Inferior parietal cortex (tissue), 1 donor: ENCODE measurements around the gene MSI2.

Experiments used
- DNase-seq: peaks from one replicate; pipeline ENCODE4 v3.0.0-alpha.2; 2016; ENCODE audit errors: extremely low spot score

MSI2 gene

GRCh38 chr17:57246257-57246656 lies 10.1 kb upstream of the MSI2 start:
- DNase-seq, result no peak

DNA sequence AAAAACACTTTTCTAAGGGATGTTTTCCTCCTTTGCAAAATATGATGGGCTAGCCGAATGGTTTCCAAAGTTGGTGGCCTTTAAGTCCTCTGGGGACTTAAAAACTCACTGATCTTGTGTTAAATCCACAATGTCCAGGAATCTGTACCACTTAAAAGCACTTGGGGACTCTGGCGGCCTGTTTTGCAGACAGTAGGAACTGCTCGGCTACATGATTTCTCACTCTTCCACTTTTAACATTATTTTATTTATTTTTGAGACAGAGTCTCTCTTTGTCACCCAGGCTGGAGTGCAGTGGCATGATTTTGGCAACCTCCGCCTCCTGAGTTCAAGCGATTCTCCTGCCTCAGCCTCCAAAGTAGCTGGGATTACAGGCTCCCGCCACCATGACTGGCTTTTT lies 9.1 kb upstream of the MSI2 start:
- DNase-seq, result no peak

DNA sequence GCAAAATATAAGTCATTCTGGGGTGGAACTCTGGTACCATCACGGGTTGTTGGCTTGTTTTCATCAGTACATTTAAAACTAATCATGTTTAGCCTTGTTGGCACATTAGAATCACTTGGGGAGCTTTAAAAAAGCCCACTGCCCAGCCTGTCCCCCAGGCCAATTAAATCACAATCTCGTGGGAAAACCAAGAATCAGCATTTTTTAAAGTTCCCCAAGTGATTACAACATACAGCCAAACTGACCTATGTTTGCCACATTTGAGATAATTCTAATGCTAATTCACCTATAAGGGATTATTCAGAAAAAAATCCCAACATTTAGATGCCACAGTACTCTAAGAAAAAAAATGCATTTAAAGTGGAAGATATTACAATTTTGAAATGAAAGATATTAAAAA lies 8.4 kb upstream of the MSI2 start:
- no peak for DNase-seq

DNA sequence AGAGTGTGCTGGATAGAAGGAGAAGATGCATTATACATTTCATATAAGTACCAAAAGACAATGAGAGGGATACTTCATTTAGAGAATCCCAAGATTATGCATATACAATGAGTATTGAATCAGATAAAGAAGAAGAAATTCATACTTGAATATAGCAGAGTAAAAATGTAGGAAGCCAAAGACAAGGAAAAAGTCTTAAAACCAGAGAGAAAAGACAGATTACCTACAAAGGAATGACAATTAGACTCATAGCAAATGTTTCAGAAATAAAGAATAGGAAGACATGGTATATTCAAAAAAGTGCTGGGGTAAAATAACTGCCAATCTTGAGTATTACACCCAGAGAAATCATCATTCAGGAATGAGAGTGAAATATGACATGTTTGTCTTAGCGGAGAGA lies 6.8 kb upstream of the MSI2 start:
- DNase-seq, result no peak

- DNase-seq, result no peak
Observed at GRCh38 chr17:57251211-57251787, 5.0 kb upstream of the MSI2 start.

- no peak for DNase-seq
Observed at GRCh38 chr17:57253362-57254065, 2.8 kb upstream of the MSI2 start.

DNA sequence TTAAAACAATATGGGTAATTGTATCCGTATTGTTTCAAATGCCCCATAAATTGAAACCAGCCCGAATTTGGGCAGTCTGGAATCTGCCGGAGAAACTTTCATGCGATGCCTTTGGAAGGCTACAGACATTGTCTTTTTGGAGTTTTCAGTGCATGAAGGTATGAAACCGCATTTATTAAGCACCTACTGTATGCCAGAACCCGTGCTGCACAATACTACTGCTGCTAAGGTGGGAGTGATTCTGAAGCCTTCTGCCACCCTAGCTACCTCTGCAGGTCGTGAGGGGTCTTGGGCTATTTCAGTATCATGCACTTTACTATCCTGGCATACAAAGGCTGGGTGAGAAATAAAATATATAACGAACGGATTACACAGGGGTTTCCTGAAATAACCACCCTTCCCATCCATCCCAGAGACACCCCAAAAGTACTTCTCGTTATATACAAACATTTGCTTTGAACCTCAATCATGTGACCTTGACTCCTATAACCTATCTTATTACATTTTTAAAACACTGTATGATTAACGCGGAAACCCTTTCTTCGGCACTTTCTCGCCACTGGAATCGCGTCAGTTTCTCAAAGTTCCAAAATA lies 1.0 kb upstream of the MSI2 start:
- DNase-seq, result no peak

DNA sequence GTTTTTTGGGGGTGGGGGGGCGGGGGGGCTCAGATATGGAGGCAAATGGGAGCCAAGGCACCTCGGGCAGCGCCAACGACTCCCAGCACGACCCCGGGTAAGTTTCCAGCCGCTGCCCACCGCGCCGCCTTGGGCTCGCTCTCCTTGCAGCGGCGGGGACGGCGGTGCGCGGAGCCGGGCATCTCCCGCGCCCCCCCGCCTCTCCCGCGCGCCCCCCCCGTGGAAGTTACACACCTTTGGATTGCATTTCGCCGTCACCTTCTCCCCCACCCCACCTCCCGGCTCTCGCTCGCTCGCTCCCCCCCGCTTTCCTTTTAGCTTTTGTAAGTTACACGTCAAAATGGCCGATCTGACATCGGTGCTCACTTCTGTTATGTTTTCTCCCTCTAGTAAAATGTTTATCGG lies 387 bp downstream of the MSI2 start:
- no peak for DNase-seq

DNA sequence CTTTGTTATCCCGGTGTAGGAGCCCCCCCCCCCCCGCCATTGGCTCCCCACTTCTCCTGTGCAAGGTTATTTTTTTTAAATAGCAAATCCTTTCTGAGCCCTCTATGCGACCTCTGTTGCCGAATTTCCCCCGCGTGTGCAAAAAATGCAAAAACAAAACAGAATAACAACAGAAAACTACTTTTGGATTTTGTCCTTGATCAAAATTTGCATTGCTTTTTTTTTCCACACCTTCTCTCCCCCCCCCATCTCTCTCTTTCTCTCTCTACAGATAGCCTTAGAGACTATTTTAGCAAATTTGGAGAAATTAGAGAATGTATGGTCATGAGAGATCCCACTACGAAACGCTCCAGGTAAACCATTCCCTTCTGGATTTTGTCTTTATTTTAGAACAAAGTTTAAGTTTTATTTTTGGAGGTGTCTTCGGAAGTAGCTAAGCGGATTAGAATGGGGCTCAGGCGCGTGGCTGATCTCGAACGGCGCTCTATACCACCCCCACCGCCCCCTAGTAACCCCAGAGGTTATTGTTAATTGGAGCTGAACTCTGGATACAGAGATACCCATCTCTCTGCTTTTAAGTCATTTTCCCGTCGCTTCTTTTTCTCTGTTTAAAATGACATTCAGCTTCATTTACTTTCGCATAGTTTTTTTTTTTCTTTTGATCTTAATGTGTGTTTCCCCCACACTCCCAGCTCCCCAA lies 1.0 kb downstream of the MSI2 start:
- no peak for DNase-seq

DNA sequence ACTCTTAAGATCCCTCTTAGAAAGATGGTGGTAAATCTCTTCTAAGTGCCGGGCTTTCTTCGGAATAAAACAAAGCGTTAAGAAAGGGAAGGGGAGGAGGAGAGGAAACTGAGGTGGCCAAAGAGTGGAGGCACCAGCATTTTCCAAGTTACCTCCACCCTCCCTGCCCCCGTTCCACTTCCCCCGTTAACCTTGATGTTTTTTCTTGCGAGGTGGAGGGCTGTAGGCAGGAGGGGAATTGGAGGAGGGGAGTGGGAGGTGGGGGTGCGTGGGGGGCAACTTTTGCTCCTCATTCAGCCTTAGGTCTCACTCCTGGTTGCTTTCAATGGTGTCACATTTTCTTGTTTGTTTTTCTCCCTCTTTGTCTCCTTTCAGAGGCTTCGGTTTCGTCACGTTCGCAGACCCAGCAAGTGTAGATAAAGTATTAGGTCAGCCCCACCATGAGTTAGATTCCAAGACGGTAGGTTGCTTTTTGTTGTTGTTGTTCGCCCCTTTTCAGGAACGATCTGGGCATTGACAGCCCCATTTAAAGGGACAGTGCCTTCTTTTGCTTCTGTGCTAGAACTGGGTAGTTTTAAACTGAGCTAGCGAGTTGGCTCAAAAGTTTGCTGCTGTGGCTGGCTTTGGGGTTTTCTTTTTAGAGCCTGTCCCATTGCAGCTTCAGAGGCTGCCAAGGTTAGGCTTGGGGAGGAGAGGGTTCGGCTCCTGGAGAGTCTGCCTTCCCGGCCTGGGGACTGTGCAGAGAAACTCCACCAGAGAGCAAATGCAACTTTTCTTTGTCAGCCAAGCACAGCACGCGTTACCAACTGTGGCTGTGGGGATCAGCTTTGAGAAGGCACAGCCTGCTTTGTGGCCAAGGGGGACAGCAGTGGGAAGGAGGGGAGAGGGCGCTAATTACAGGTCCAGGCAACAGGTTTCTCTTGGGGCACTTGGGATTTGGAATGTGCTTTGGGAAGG lies 1.9 kb downstream of the MSI2 start:
- no peak for DNase-seq

- no peak for DNase-seq
Observed at GRCh38 chr17:57259306-57259705, 3.0 kb downstream of the MSI2 start.

- DNase-seq, result no peak
Observed at GRCh38 chr17:57259817-57260216, 3.5 kb downstream of the MSI2 start.

DNA sequence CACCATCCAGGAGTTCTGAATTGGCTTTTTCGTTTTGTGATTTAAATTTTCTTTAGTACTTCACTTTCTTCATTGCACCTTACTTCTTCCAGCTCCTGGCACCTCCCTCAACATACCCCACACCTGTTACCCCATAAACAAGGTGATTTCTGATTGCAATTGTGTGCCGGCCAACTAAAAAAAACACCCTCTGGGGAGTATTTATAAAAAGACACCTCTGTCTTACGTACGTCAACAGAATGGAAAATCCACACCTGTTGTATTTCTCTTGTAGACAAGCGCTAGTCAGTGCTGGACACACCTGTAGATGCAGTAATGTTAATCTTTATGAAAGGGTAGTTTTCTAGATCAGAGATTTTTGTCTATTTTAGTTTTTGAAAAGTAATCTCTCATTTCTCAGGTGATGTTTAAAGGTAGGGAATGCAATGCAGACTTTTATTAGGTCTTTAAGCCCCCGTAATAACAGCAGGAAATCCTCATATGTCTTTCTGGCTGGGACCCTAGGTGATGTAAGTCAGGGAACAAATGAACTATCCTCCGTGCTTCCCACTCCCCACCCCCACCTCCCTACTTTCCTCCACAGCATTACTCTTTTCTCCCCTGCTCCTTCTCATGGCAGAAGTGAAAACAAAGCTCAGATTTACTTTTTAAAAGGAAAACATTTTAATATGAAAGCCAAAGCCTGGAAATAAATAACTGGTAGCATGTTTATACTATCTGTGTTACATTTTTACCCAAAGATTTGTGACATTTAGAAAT lies 4.2 kb downstream of the MSI2 start:
- no peak for DNase-seq

GRCh38 chr17:57261084-57261461 lies 4.8 kb downstream of the MSI2 start:
- no peak for DNase-seq

DNA sequence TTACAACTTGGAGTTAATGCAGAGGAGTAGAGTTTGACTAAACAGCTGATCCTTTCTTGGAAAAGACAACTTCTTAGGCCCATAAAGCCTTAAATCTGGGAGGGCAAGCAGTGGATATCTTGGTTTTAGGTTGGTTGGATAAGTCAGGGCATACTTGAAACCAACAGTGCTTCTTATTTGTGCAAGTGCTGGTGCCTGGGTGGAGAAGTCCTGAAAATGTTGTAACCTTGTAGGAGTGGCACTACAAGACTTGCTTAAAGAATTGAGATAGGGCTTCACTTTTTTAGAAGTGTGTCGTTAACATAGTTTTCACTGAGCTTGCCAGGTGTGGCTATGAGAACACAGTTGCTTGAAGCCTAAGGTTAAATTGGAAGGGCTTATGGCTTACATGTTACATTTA lies 6.2 kb downstream of the MSI2 start:
- DNase-seq, result no peak

- no peak for DNase-seq
Observed at GRCh38 chr17:57264250-57264649, 7.9 kb downstream of the MSI2 start.

GRCh38 chr17:57264776-57265175 lies 8.5 kb downstream of the MSI2 start:
- no peak for DNase-seq

DNA sequence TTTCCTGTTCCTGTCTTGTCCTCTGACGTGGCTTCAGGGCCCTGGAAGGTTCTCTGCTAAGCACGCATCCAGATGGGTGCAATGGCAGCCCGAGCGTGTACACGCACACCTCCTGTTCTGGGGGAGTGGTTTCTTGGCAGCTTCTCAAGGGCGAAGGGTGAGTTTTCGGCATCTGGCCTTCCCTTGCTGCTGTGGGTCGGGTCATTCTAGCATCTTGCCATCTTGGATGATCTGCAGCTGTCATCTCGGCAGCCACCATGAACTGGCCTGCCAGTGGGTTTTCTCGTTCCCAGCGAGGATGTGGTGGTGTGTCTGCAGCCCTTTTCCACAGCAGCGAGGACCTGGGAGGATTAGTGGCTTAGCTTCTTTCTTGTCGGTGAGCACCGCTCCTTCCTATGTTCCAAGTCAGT lies 10.6 kb downstream of the MSI2 start:
- no peak for DNase-seq

- no peak for DNase-seq
Observed at GRCh38 chr17:57268181-57268580, 11.9 kb downstream of the MSI2 start.

- no peak for DNase-seq
Observed at GRCh38 chr17:57269052-57269451, 12.7 kb downstream of the MSI2 start.
